ENCODE results near the gene TRIM73.
"Not testable (repeated sequence)": the region's sequence is repeated elsewhere in the genome, so short reads cannot be mapped to it uniquely, and the experiment has no call there.

The TRIM73 gene

GRCh38 chr7:75395329-75395728 is at the start of gene TRIM73:
TRIM73 (plus strand) TSS chr7:75395629; CDS start chr7:75398934, 3,305 bp downstream.
- H3K27ac ChIP-seq (ENCODE audit: low read length); H2AFZ ChIP-seq (ENCODE audit: low read depth, low read length); H3K4me2 ChIP-seq (ENCODE audit: low read length); H3K9me3 ChIP-seq (ENCODE audit: insufficient read depth, low read length); H3K27me3 ChIP-seq (ENCODE audit: low read depth, low read length); H3K9ac ChIP-seq (ENCODE audit: low read length); H3K79me2 ChIP-seq (ENCODE audit: low read length); H3K36me3 ChIP-seq (replicated peaks; ENCODE audit: low read depth, low read length); H4K20me1 ChIP-seq (ENCODE audit: insufficient read depth, low read length); H3K4me3 ChIP-seq (ENCODE audit: low read length); H3K4me1 ChIP-seq (ENCODE audit: low read length): not testable (repeated sequence)

- H3K4me2 ChIP-seq (ENCODE audit: low read length); H3K27ac ChIP-seq (ENCODE audit: low read length); H3K4me1 ChIP-seq (ENCODE audit: low read length); H3K27me3 ChIP-seq (ENCODE audit: low read depth, low read length); H2AFZ ChIP-seq (ENCODE audit: low read depth, low read length); H3K9me3 ChIP-seq (ENCODE audit: insufficient read depth, low read length); H3K79me2 ChIP-seq (ENCODE audit: low read length); H3K36me3 ChIP-seq (replicated peaks; ENCODE audit: low read depth, low read length); H4K20me1 ChIP-seq (ENCODE audit: insufficient read depth, low read length): not testable (repeated sequence)
- Histone ChIP-seq H3K9ac (ENCODE audit: low read length) (0 out of 2 replicates have a peak overlapping the region, but pooled peaks have one; percentile 30), H3K4me3 (ENCODE audit: low read length) (peak overlapping the region; percentile 55; the same call in 1 of the 2 replicates)
Observed at GRCh38 chr7:75358671-75359541, 36.5 kb upstream of the TRIM73 start.

DNA sequence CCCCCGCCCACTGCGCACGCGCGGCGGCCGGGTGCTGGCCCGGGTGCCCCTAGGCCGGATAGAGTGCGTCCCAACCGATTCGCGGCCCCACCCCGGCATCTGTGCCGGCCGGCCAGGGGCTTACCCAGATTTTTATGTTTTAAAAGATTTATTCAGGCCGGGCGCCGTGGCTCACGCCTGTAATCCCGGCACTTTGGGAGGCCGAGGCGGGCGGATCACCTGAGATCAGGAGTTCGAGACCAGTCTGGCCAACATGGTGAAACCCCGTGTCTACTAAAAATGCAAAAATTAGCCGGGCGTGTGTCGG is 35.9 kb upstream of the TRIM73 start:
- H3K27ac ChIP-seq (ENCODE audit: low read length); H3K9ac ChIP-seq (ENCODE audit: low read length); H3K9me3 ChIP-seq (ENCODE audit: insufficient read depth, low read length); H3K4me1 ChIP-seq (ENCODE audit: low read length); H3K36me3 ChIP-seq (replicated peaks; ENCODE audit: low read depth, low read length); H4K20me1 ChIP-seq (ENCODE audit: insufficient read depth, low read length); H3K79me2 ChIP-seq (ENCODE audit: low read length); H3K4me2 ChIP-seq (ENCODE audit: low read length); H3K4me3 ChIP-seq (ENCODE audit: low read length); H2AFZ ChIP-seq (ENCODE audit: low read depth, low read length); H3K27me3 ChIP-seq (ENCODE audit: low read depth, low read length): not testable (repeated sequence)

DNA sequence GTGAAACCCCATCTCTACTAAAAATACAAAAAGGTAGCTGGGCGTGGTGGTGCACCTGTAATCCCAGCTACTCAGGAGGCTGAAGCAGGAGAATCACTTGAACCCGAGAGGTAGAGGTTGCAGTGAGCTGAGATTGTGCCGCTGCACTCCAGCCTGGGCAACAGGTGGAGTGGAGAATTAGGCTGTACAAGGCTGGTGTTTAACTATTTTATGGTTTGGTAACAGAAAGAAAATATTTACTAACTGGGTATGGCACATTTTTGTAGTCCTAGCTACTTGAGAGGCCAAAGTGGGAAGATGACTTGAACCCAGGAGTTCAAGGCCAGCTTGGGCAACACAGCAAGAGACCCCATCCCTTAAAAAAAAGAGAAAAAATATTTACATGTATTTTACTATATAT is 31.4 kb upstream of the TRIM73 start:
- not testable (repeated sequence) for H3K4me2 ChIP-seq (ENCODE audit: low read length); H4K20me1 ChIP-seq (ENCODE audit: insufficient read depth, low read length); H3K9ac ChIP-seq (ENCODE audit: low read length); H3K4me3 ChIP-seq (ENCODE audit: low read length); H3K79me2 ChIP-seq (ENCODE audit: low read length); H3K36me3 ChIP-seq (replicated peaks; ENCODE audit: low read depth, low read length); H2AFZ ChIP-seq (ENCODE audit: low read depth, low read length); H3K27me3 ChIP-seq (ENCODE audit: low read depth, low read length); H3K9me3 ChIP-seq (ENCODE audit: insufficient read depth, low read length); H3K27ac ChIP-seq (ENCODE audit: low read length); H3K4me1 ChIP-seq (ENCODE audit: low read length)

GRCh38 chr7:75366643-75367042 is 28.8 kb upstream of the TRIM73 start:
- H3K27me3 ChIP-seq (ENCODE audit: low read depth, low read length); H2AFZ ChIP-seq (ENCODE audit: low read depth, low read length); H3K27ac ChIP-seq (ENCODE audit: low read length); H3K4me2 ChIP-seq (ENCODE audit: low read length); H3K36me3 ChIP-seq (replicated peaks; ENCODE audit: low read depth, low read length); H4K20me1 ChIP-seq (ENCODE audit: insufficient read depth, low read length); H3K79me2 ChIP-seq (ENCODE audit: low read length); H3K9ac ChIP-seq (ENCODE audit: low read length); H3K9me3 ChIP-seq (ENCODE audit: insufficient read depth, low read length); H3K4me1 ChIP-seq (ENCODE audit: low read length); H3K4me3 ChIP-seq (ENCODE audit: low read length): not testable (repeated sequence)

GRCh38 chr7:75367313-75367712 is 28.1 kb upstream of the TRIM73 start:
- not testable (repeated sequence) for H3K27me3 ChIP-seq (ENCODE audit: low read depth, low read length); H4K20me1 ChIP-seq (ENCODE audit: insufficient read depth, low read length); H3K9me3 ChIP-seq (ENCODE audit: insufficient read depth, low read length); H2AFZ ChIP-seq (ENCODE audit: low read depth, low read length); H3K4me3 ChIP-seq (ENCODE audit: low read length); H3K79me2 ChIP-seq (ENCODE audit: low read length); H3K36me3 ChIP-seq (replicated peaks; ENCODE audit: low read depth, low read length); H3K4me2 ChIP-seq (ENCODE audit: low read length); H3K9ac ChIP-seq (ENCODE audit: low read length); H3K4me1 ChIP-seq (ENCODE audit: low read length); H3K27ac ChIP-seq (ENCODE audit: low read length)

DNA sequence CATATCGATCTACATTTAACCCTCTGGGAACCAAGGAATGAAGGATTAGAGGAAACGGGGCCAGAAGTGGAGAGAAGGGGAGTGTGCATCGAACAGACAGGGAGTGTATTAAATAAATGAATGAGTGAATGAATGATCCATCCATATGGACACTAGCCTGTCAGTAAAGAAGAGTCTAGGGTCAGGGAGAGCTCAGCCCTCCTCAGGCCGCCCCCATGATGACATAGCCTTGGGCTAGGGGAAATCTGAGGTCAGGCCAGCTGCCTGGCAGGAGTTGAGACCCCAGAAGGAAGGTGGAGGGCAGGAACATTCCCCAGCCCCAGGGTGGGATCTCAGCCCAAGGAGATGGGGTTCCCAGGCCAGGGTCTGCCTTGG is 21.3 kb upstream of the TRIM73 start:
- not testable (repeated sequence) for H4K20me1 ChIP-seq (ENCODE audit: insufficient read depth, low read length); H2AFZ ChIP-seq (ENCODE audit: low read depth, low read length); H3K9ac ChIP-seq (ENCODE audit: low read length); H3K79me2 ChIP-seq (ENCODE audit: low read length); H3K27ac ChIP-seq (ENCODE audit: low read length); H3K27me3 ChIP-seq (ENCODE audit: low read depth, low read length); H3K4me2 ChIP-seq (ENCODE audit: low read length); H3K36me3 ChIP-seq (replicated peaks; ENCODE audit: low read depth, low read length); H3K9me3 ChIP-seq (ENCODE audit: insufficient read depth, low read length); H3K4me1 ChIP-seq (ENCODE audit: low read length); H3K4me3 ChIP-seq (ENCODE audit: low read length)

DNA sequence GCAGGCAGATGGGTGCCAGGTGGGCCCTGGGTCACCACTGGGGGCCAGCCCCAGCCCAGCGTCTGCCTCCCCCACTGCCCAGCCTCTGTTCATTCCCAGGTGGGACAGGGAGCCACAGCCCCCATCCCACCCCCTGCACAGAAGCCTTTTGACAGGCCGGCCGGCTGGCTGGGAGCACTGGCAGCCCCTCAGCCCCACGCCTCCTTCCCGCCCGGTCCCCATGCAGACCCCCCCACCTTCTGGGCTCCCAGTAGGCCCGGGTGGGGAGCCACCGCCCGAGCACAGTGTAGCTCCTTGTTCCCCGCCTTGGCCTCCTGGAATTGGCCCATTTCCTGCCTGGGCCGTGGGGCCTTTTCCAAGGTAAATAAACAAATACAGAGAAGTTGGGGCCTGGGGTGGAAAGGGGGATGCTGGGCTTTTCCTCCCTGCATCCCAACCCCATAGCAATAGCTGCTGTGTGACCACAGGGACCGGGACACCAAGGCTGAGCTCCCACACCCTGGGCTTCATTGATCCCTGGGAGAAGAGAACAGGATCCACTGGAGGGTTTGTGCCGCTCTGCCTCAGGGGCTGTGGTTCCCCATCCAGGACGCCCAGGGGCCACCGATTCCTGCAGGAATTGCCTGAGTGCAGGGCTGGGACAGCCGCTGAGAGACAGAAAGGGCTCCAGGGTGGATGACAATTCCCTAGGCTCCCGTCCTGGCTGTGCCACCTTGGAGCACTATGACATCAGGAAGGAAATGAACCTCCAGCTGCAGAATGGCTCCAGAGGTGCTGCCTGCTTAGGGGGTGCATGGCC is 20.7 kb upstream of the TRIM73 start:
- H4K20me1 ChIP-seq (ENCODE audit: insufficient read depth, low read length); H3K36me3 ChIP-seq (replicated peaks; ENCODE audit: low read depth, low read length); H2AFZ ChIP-seq (ENCODE audit: low read depth, low read length); H3K9me3 ChIP-seq (ENCODE audit: insufficient read depth, low read length); H3K4me1 ChIP-seq (ENCODE audit: low read length); H3K27ac ChIP-seq (ENCODE audit: low read length); H3K9ac ChIP-seq (ENCODE audit: low read length); H3K27me3 ChIP-seq (ENCODE audit: low read depth, low read length); H3K4me3 ChIP-seq (ENCODE audit: low read length); H3K4me2 ChIP-seq (ENCODE audit: low read length); H3K79me2 ChIP-seq (ENCODE audit: low read length): not testable (repeated sequence)

- H3K27me3 ChIP-seq (ENCODE audit: low read depth, low read length); H4K20me1 ChIP-seq (ENCODE audit: insufficient read depth, low read length); H3K4me2 ChIP-seq (ENCODE audit: low read length); H3K4me3 ChIP-seq (ENCODE audit: low read length); H3K4me1 ChIP-seq (ENCODE audit: low read length); H3K9ac ChIP-seq (ENCODE audit: low read length); H3K36me3 ChIP-seq (replicated peaks; ENCODE audit: low read depth, low read length); H3K79me2 ChIP-seq (ENCODE audit: low read length); H3K27ac ChIP-seq (ENCODE audit: low read length); H3K9me3 ChIP-seq (ENCODE audit: insufficient read depth, low read length); H2AFZ ChIP-seq (ENCODE audit: low read depth, low read length): not testable (repeated sequence)
Observed at GRCh38 chr7:75393194-75393593, 2.2 kb upstream of the TRIM73 start.

Data from OCI-LY3 (cell line).